Measurements from ENCODE around the gene TACC2. TPM values are rescaled to one million over a fixed set of nuclear protein-coding genes. Genes with fewer than 3 reads are reported as not detected.

TACC2 gene
- total RNA-seq, 1 donor from 2014 or later = 10.7 TPM

DNA sequence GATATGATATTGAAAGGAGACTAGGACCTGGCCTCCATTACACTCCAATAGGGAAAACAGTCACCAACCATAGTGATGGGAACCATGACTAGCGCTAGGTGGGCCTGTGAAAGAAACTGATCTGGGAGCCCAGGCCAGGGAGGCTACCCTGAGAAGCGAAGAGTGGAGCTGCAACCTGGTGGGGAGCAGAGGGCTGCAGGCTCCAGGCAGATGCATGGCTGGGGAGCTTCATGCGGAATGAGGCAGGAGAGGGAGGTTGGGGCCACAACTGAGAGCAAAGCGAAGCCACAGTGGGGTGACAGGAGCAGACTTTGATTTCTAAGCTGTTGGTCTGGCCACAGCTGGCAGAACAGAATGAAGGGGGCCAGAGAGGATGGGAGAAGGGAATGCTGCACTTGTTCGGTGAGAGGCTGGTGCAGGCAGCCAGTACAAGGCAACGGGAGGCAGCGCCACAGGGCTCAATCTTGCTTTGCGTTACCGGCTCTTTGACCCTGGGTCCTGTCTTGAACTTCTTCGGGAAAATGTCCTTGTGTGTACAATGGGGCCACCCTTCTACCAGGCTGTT, 88.4 kb downstream of the TACC2 start:
- no peak for DNase-seq (ENCODE audit: low spot score)
- Mint-ChIP-seq H3K27ac (peak overlapping the region; percentile 92), H3K36me3 (no peaks in the 10 kb centered on the region), H3K4me3 (no peak overlapping the region), H3K27me3 (ENCODE audit: insufficient read depth, low read depth) (peaks cover 2% of the 10 kb centered on the region), H3K4me1 (peaks cover 23% of the 10 kb centered on the region), H3K9me3 (no peaks in the 10 kb centered on the region)
- H3K9me3 ChIP-seq (ENCODE audit: low read depth) = no peaks in the 10 kb centered on the region
- H3K4me2 ChIP-seq = no peak overlapping the region
- H3K27ac ChIP-seq = no peak overlapping the region
- no peaks in the 10 kb centered on the region for H3K27me3 ChIP-seq
- H4K20me1 ChIP-seq (ENCODE audit: low read depth) = no peaks in the 10 kb centered on the region
- H3K9ac ChIP-seq = no peak overlapping the region
- H3K4me3 ChIP-seq = no peak overlapping the region
- no peaks in the 10 kb centered on the region for H3K79me2 ChIP-seq (ENCODE audit: low read depth)
- no peaks in the 10 kb centered on the region for H3K4me1 ChIP-seq
- H2AFZ ChIP-seq (replicated peaks) = no peak overlapping the region
- no peaks in the 10 kb centered on the region for H3F3A ChIP-seq (ENCODE audit: low read depth)
- H3K36me3 ChIP-seq = no peaks in the 10 kb centered on the region
- TF ChIP-seq EZH2 (IDR thresholded peaks at IDR 0.05) (no peak), EZH2phosphoT487 (IDR thresholded peaks at IDR 0.05) (no peak)
- TF ChIP-seq, protein P1, sequence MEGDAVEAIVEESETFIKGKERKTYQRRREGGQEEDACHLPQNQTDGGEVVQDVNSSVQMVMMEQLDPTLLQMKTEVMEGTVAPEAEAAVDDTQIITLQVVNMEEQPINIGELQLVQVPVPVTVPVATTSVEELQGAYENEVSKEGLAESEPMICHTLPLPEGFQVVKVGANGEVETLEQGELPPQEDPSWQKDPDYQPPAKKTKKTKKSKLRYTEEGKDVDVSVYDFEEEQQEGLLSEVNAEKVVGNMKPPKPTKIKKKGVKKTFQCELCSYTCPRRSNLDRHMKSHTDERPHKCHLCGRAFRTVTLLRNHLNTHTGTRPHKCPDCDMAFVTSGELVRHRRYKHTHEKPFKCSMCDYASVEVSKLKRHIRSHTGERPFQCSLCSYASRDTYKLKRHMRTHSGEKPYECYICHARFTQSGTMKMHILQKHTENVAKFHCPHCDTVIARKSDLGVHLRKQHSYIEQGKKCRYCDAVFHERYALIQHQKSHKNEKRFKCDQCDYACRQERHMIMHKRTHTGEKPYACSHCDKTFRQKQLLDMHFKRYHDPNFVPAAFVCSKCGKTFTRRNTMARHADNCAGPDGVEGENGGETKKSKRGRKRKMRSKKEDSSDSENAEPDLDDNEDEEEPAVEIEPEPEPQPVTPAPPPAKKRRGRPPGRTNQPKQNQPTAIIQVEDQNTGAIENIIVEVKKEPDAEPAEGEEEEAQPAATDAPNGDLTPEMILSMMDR (IDR thresholded peaks at IDR 0.05) = no peak

DNA sequence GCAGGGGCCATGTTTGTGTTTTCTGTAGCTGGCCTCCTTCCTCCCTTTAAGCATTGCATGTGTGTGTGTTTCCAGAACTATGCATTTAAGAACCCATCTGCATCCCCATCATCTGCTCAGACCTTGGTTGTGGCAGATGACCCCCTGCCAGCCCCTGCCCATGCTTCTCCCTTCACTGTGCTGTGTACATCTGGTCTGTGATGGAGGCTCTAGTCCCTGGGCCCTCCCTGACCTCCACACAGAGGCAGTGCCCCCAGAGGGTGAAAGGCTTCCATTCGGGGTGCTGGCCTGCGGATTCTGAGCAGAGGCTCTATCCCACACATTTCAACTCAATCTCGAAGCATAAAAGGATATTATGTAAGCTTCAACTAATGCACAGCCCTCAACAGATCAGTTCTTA, 89.4 kb downstream of the TACC2 start:
- Mint-ChIP-seq H3K27me3 (ENCODE audit: insufficient read depth, low read depth) (peaks cover 2% of the 10 kb centered on the region), H3K36me3 (no peaks in the 10 kb centered on the region), H3K27ac (peak overlapping the region; percentile 96), H3K9me3 (no peaks in the 10 kb centered on the region), H3K4me3 (no peak overlapping the region), H3K4me1 (peaks cover 23% of the 10 kb centered on the region)
- H3K4me1 ChIP-seq = no peaks in the 10 kb centered on the region
- H3K36me3 ChIP-seq = no peaks in the 10 kb centered on the region
- H3K9ac ChIP-seq = no peak overlapping the region
- H4K20me1 ChIP-seq (ENCODE audit: low read depth) = no peaks in the 10 kb centered on the region
- no peak overlapping the region for H2AFZ ChIP-seq (replicated peaks)
- H3K27me3 ChIP-seq = no peaks in the 10 kb centered on the region
- no peaks in the 10 kb centered on the region for H3K79me2 ChIP-seq (ENCODE audit: low read depth)
- H3K27ac ChIP-seq = no peak overlapping the region
- H3K4me3 ChIP-seq = no peak overlapping the region
- H3K4me2 ChIP-seq = no peak overlapping the region
- DNase-seq (ENCODE audit: low spot score) = no peak
- no peaks in the 10 kb centered on the region for H3F3A ChIP-seq (ENCODE audit: low read depth)
- no peak for TF ChIP-seq EZH2 (IDR thresholded peaks at IDR 0.05)
- TF ChIP-seq, protein P1 (IDR thresholded peaks at IDR 0.05) = no peak
- TF ChIP-seq EZH2phosphoT487 (IDR thresholded peaks at IDR 0.05) = no peak
- no peaks in the 10 kb centered on the region for H3K9me3 ChIP-seq (ENCODE audit: low read depth)

DNA sequence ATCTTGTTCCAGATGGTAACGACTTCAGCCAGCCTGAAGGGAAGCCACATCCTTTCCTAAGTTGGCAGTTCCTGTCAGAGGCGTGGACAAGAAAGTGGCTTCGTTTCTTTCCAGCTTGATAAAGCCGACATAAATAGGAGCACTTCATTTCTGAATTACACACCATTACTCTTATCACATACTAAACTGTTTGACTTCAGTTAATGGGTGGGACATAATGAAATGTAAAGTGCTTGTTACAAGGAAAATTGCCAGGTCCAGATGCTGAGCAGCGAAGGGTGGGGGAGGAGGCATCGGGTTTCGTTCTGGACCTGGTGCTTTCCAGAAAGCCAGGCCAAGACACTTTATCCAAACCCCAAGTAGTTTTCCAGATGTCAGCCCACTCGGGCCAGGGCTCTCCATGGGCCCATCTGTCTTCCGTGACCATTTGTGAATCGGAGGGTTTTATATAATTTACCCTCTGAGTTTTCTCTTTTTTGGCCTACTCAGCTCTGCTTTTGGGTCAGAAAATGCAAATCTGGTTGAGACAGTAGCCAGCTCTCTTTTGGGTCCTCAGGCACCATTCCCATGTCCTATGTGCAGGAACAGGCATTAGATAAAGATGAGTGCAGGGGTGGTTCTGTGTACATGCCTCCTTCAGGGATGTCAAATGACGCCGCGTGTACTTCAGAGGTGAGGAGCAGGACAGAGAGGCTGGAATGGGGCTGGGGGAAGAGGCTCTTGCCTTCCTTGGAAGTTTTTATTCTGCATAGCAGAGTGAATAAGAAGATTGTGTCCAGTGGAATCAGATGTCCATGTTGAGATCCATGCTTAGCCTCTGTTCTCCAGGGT, 90.2 kb downstream of the TACC2 start:
- Histone ChIP-seq H3K4me3 (no peak overlapping the region), H3K36me3 (no peaks in the 10 kb centered on the region), H3K4me1 (no peaks in the 10 kb centered on the region), H3F3A (ENCODE audit: low read depth) (no peaks in the 10 kb centered on the region), H3K79me2 (ENCODE audit: low read depth) (no peaks in the 10 kb centered on the region), H3K9me3 (ENCODE audit: low read depth) (no peaks in the 10 kb centered on the region), H2AFZ (replicated peaks) (no peak overlapping the region), H3K27me3 (no peaks in the 10 kb centered on the region), H3K4me2 (no peak overlapping the region), H4K20me1 (ENCODE audit: low read depth) (no peaks in the 10 kb centered on the region), H3K27ac (no peak overlapping the region), H3K9ac (no peak overlapping the region)
- Mint-ChIP-seq H3K36me3 (no peaks in the 10 kb centered on the region), H3K4me3 (no peak overlapping the region), H3K27me3 (ENCODE audit: insufficient read depth, low read depth) (peaks cover 2% of the 10 kb centered on the region), H3K27ac (peak overlapping the region; percentile 81), H3K4me1 (peaks cover 23% of the 10 kb centered on the region), H3K9me3 (no peaks in the 10 kb centered on the region)
- DNase-seq (ENCODE audit: low spot score) = no peak
- TF ChIP-seq, protein P1 (IDR thresholded peaks at IDR 0.05) = no peak
- no peak for TF ChIP-seq EZH2 (IDR thresholded peaks at IDR 0.05)
- no peak for TF ChIP-seq EZH2phosphoT487 (IDR thresholded peaks at IDR 0.05)
